ENCODE measurements around the gene OCIAD2. TPM values are rescaled to one million over a fixed set of nuclear protein-coding genes. Genes with fewer than 3 reads are reported as not detected.

OCIAD2 gene
- total and polyA plus RNA-seq, 2 of the 8 experiments (the other 6 are each of a cell fraction or from before 2014, with no cell fraction given), result 105 to 122 TPM

DNA sequence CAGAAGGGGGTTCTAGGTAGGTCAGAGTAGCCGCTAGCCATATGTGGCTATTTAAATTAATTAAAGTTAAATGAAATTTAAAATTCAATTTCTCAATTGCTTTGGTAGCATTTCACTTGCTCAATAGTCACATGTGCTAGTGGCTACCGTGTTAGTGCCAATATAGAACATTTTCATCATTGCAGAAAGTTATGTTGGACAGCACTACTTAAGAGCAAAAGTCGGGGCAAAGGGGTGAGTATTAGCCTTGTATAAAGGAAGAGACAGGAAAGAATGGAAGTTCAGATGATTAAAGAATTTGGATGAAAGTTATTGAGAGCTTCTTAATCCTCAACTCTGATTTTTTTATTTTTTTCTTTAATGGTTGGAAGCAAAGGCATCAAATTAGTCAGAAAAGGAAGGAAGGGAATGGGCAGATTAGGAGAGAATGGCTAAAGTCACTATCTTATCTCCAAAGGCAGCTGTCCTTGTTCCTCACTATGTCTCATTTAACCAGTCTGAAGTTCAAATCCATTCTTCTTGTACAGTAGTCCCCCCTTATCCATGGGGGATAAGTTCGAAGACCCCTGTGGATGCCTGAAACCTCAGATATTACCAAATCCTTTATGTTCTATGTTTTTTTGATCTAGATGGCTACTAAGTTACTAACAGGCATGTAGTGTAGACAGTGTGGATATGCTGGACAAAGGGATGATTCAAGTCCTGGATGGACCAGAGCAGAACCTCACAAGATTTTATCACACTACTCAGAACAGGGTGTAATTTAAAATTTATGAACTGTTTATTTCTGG lies 52.8 kb downstream of the OCIAD2 start:
- peaks cover 4 to 70% (median 24%) of the 10 kb centered on the region in 4 experiments; a peak in 7 of 8 replicates for H3K36me3 ChIP-seq (ENCODE audit: control insufficient read depth in 2 of 4, insufficient read depth in 4 of 4, low read length in 3 of 4)
- no peak overlapping the region for H3K4ac ChIP-seq (replicated peaks; ENCODE audit: insufficient read length, low read depth, low read length)
- ChIA-PET POLR2A (ENCODE audit: partially characterized antibody) (interaction anchor here (13.7 kb wide), 1 partner anchor 17 kb away, joined by 113 read pairs; the partner anchor contains the start of gene OCIAD1), CTCF (ENCODE audit: partially characterized antibody) (interaction anchor here (0.8 kb wide), 1 partner anchor 76 kb away, joined by 3 read pairs; no protein-coding TSS in a partner anchor)
- no peak overlapping the region for H2AFZ ChIP-seq (ENCODE audit: low read length)
- no peak overlapping the region for H3K4me2 ChIP-seq (ENCODE audit: insufficient read depth in 1 of 2, low read depth in 2 of 2, low read length in 2 of 2)
- H3K14ac ChIP-seq (ENCODE audit: insufficient read length), result no peak overlapping the region
- H2BK15ac ChIP-seq (ENCODE audit: low read length), result no peak overlapping the region
- no peaks in the 10 kb centered on the region for H3K4me1 ChIP-seq (replicated peaks in 1 of 4; ENCODE audit: control insufficient read depth in 3 of 4, insufficient read depth in 4 of 4, low read length in 3 of 4)
- no peak overlapping the region for H3K4me3 ChIP-seq (ENCODE audit: extremely low read depth in 1 of 4, insufficient read depth in 2 of 4, low read depth in 3 of 4, low read length in 4 of 4)
- FAIRE-seq, result no peak
- H2BK12ac ChIP-seq (ENCODE audit: low read depth, low read length), result no peak overlapping the region
- H4K5ac ChIP-seq (ENCODE audit: insufficient read length, low read depth, low read length), result no peak overlapping the region
- H2BK120ac ChIP-seq (replicated peaks; ENCODE audit: low read depth, low read length), result no peak overlapping the region
- DNase-seq (ENCODE audit: low read depth in 1 of 2, low spot score in 2 of 2), result no peak
- no peak overlapping the region for H3K27ac ChIP-seq (ENCODE audit: low read depth, low read length)
- H3K56ac ChIP-seq (replicated peaks; ENCODE audit: insufficient read length, low read depth, low read length), result no peak overlapping the region
- no peak overlapping the region for H3K23ac ChIP-seq (ENCODE audit: insufficient read length)
- no peak overlapping the region for H3K18ac ChIP-seq (ENCODE audit: extremely low read depth, low read length)
- no peak overlapping the region for H4K91ac ChIP-seq (replicated peaks; ENCODE audit: insufficient read length, low read length)
- H3K9me3 ChIP-seq (ENCODE audit: insufficient read depth in 2 of 2, low read depth in 1 of 2, low read length in 1 of 2), result no peaks in the 10 kb centered on the region
- no peak overlapping the region for H2AK5ac ChIP-seq (ENCODE audit: low read depth, low read length)
- peaks cover 2 to 3% of the 10 kb centered on the region in 2 experiments for H4K20me1 ChIP-seq (replicated peaks in 1 of 2; ENCODE audit: control insufficient read depth in 1 of 2, insufficient read depth in 2 of 2, low read length in 2 of 2)
- TF ChIP-seq JUND (IDR thresholded peaks at IDR 0.05; ENCODE audit: low read length), result no peak
- TF ChIP-seq MAFK (IDR thresholded peaks at IDR 0.05; ENCODE audit: low read depth, low read length), result no peak
- no peak for TF ChIP-seq HDAC2 (IDR thresholded peaks at IDR 0.05; ENCODE audit: borderline replicate concordance in 1 of 2, low read depth in 2 of 2, low read length in 2 of 2)
- no peak for TF ChIP-seq FOSL1 (IDR thresholded peaks at IDR 0.05; ENCODE audit: insufficient read depth, low read depth, low read length)
- no peak for TF ChIP-seq POLR2A (IDR thresholded peaks at IDR 0.05; ENCODE audit: control extremely low read depth in 1 of 2, low read depth in 2 of 2, low read length in 2 of 2)
- no peak for TF ChIP-seq NRF1 (IDR thresholded peaks at IDR 0.05; ENCODE audit: low read depth, low read length)
- TF ChIP-seq SAP30 (IDR thresholded peaks at IDR 0.05; ENCODE audit: insufficient read depth, insufficient replicate concordance, low read length), result no peak
- no peak for TF ChIP-seq POLR2AphosphoS5 (IDR thresholded peaks at IDR 0.05; ENCODE audit: low read depth, low read length)
- no peak for TF ChIP-seq SIX5 (IDR thresholded peaks at IDR 0.05; ENCODE audit: low read depth, low read length)
- H2BK5ac ChIP-seq (ENCODE audit: low read depth, low read length), result no peak overlapping the region
- no peaks in the 10 kb centered on the region for H3K27me3 ChIP-seq (replicated peaks in 1 of 4; ENCODE audit: control insufficient read depth in 3 of 4, extremely low read depth in 1 of 4, insufficient read depth in 3 of 4, low read length in 3 of 4)
- H3K23me2 ChIP-seq (ENCODE audit: low read depth, low read length), result no peaks in the 10 kb centered on the region
- H4K8ac ChIP-seq (ENCODE audit: extremely low read depth, insufficient read depth, low read length), result no peak overlapping the region
- H3K9ac ChIP-seq (replicated peaks in 1 of 4; ENCODE audit: extremely low read depth in 1 of 4, low read depth in 3 of 4, low read length in 3 of 4), result no peak overlapping the region
- no peaks in the 10 kb centered on the region for H3K79me1 ChIP-seq (ENCODE audit: low read depth, low read length)
- no peaks in the 10 kb centered on the region for H3K79me2 ChIP-seq (ENCODE audit: control insufficient read depth in 1 of 2, insufficient read depth in 2 of 2, low read length in 2 of 2)
- no peak overlapping the region for H2BK20ac ChIP-seq (ENCODE audit: low read length)
- 90% methylated on average over 4 of the region's 4 CpGs; no CpG with 5 or more reads in 1 of the 2 experiments for WGBS, 2 experiments (ENCODE audit: extremely low coverage in 1 of 2, insufficient coverage in 1 of 2, insufficient read length in 1 of 2, insufficient replicate concordance in 2 of 2, low coverage in 1 of 2, low lambda C conversion rate in 2 of 2, missing lambda C conversion rate in 1 of 2)
